ENCODE measurements around the gene PSD4.

Gene PSD4

GRCh38 chr2:113167962-113168340 is 5.8 kb upstream of the PSD4 start:
- no peak for DNase-seq (ENCODE audit: low spot score)

GRCh38 chr2:113169002-113169530 is 4.7 kb upstream of the PSD4 start:
- no peak for DNase-seq (ENCODE audit: low spot score)

DNA sequence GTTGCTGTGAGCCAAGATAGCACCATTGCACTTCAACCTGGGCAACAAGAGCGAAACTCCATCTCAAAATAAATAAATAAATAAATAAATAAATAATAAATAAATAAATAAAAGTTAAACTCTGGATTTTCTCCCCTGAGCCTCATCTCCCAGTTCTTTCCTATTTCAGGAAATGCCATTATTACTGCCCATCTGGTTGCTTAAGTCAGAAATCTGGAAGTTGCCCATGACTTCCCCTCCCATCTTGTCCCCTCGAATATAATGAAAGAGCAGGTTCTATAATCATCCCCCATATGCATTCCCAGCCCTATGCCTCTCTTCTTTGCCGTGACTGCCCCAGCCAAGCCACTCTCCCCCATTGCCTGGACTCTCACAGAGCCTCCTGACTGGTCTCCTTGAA is 4.2 kb upstream of the PSD4 start:
- no peak for DNase-seq (ENCODE audit: low spot score)

GRCh38 chr2:113171334-113172075 is 2.3 kb upstream of the PSD4 start:
- DNase-seq (ENCODE audit: low spot score) = no peak

- DNase-seq (ENCODE audit: low spot score) = no peak
Observed at GRCh38 chr2:113172721-113173541, 840 bp upstream of the PSD4 start.

- DNase-seq (ENCODE audit: low spot score) = no peak
Observed at GRCh38 chr2:113174376-113174750, 592 bp downstream of the PSD4 start.

GRCh38 chr2:113175042-113175628 is 1.4 kb downstream of the PSD4 start:
- DNase-seq (ENCODE audit: low spot score) = no peak

GRCh38 chr2:113175736-113176695 is 2.2 kb downstream of the PSD4 start:
- DNase-seq (ENCODE audit: low spot score) = no peak

DNA sequence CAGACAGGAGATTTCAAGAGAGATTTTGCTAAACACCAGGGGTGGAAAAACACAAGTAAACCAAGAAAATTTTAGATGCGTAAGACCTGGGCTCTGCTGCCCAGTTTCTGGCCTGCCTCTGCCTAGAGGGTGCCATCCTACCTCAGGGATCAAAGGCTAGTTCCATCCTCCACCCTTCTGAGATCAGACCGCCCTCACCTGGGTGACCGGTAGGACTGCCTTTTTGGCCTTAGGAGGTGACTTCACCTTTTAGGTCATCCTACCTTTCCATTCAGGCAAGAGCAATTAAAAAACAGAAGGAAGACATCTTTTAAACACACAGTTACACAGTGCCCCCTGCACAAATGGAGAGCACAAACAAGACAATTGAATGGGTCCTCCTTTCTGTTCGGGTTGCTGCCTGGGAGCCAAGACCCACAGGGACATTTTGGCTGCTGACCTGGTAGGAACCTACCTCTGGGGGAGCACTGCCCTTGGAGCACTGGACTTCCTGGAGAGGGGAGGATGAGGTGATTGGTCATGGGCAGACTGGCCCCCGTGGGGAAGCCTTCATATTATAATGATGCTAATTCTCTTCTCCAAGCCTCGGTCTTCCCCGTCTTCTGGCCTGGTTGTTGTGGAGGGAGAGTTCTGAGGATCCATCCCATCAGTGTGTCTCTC is 3.1 kb downstream of the PSD4 start:
- no peak for DNase-seq (ENCODE audit: low spot score)

DNA sequence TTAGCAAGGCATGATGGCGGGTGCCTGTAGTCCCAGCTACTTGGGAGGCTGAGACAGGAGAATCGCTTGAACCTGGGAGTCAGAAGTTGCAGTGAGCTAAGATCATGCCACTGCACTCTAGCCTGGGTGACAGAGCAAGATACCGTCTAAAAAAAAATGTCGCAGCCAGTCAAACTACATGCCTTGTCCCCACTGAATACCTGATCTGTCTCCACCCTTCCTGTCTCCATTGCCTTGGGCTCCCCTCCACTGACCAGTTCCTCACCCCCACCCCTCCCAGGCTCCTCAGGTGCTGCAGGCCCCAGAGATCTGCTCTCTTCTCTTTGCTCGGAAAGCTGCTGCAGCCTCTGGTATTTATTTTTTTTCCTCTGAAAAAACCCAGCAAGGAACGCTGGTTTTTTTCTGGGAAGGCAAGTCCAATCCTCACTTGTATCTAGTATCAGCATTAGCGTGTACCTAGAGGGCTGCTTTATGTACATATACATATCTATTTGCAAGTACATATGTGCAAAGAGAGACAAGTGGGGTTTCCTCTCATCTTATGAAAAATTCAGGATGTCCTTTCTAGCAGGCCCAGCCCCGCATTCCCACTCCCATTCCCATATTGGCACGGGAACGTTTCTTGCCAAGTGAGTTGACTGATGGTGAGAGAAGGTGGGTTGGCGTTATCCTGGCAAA is 4.4 kb downstream of the PSD4 start:
- DNase-seq (ENCODE audit: low spot score) = no peak

DNA sequence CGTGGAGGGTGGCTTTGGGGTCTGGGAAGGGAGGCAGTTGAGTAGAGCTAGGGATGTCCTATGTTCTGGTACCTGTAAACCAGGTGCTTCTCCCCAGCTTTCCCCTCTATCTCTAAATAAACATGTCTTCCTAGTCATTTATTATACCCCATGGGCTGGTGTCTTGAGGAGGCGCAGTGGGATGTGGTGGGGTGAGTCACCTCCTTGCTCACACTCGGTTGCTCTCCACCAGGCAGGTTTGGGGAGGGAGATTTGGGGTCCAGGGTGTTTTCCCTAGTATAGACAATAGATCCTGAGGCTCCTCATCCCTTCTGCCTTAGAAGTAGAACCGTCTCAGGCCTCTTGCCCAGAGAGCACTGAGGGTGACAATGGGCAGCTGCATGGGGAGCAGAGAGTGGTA is 5.1 kb downstream of the PSD4 start:
- no peak for DNase-seq (ENCODE audit: low spot score)

DNA sequence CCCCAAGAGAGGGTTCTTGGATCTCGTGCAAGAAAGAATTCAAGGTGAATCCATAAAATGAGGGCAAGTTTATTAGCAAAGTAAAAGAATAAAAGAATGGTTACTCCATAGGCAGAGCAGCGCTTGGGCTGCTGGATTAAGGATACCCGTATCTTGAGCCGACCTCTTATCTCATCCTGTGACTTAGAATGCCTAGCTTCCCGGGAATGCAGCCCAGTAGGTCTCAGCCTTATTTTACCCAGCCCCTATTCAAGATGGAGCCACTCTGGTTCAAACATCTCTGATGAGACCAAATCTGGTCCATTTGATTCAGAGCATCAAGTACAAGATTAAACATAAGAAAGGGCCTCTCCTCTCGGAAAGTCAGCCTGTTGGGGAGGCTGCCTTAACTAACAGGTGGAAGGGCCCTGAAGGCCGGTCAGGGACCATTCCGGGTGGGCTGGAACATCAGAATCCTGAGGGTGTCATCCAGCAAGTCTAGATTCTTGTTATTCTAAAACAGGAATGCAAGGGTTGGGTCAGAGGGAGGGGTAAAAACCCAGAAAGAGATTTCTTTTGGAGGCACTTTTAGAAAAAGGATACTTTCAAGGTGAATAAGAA is 5.8 kb downstream of the PSD4 start:
- DNase-seq (ENCODE audit: low spot score) = no peak

- DNase-seq (ENCODE audit: low spot score) = no peak
Observed at GRCh38 chr2:113180131-113180946, 6.6 kb downstream of the PSD4 start.

DNA sequence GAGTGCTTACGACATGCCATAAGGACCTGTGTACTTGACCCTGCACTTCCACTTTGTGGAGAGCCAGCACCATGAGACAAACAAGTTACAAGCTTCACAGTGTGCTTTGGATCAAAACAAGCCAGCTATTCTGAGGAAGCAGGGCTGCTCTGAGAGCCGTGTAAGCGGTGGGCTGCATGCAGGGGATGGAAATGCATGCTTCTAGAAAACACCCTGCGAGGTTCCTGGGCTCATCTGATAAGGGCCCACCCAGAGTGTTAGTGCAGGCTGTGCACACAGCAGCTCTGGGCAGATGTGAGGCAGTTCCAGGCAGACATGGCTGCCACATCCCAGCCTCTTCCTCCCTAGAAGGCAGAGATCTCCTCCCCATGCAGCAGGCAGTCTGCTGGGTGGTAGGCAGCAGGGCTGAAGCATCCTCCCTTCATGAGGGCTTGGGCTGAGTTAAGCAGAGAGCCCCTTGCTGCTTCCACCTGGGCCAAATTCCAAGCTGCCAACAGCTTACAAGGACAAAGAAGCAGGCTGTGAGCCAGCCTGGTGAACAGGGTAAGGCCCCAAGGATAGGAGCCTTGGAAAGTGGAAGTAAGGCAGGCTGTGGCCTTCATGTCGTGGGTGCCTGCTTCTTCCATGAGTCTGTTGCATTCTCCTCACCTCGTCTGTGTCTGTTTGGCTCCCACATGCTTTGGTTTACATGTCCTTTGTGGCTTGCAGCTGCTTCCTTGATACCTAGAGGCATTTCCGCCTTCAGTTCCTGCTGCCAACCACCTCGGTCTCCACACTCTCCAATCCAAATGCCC is 7.7 kb downstream of the PSD4 start:
- DNase-seq (ENCODE audit: low spot score) = peak; percentile 83

GRCh38 chr2:113182471-113183260 is 8.9 kb downstream of the PSD4 start:
- no peak for DNase-seq (ENCODE audit: low spot score)

- DNase-seq (ENCODE audit: low spot score) = no peak
Observed at GRCh38 chr2:113183264-113183663, 9.5 kb downstream of the PSD4 start.

GRCh38 chr2:113183703-113184102 is 9.9 kb downstream of the PSD4 start:
- DNase-seq (ENCODE audit: low spot score) = no peak

Measured in hematopoietic multipotent progenitor cell treated with erythropoietin and hydrocortisone succinate and interleukin-3 and kit ligand, for 15 days (in vitro differentiated cells).